Choroid plexus epithelial cell (primary cell): ENCODE data around the gene TBR1.

Experiments used
- DNase-seq: peaks from one replicate; pipeline ENCODE4 v3.0.0-alpha.2; 2010; ENCODE audit warnings: low read depth
- H3K4me3 ChIP-seq: 2 replicates; pipeline ENCODE4 v1.5.1; 2011; ENCODE audit warnings: low read depth, mild to moderate bottlenecking, control low read depth, low read length, moderate library complexity
- CTCF ChIP-seq: conservative IDR thresholded peaks from 2 replicates; pipeline ENCODE4 v1.5.1; 2011; ENCODE audit warnings: low read depth, mild to moderate bottlenecking, control low read depth, inconsistent platforms, low read length, moderate library complexity

The TBR1 gene

GRCh38 chr2:161415987-161416707, at the start of gene TBR1:
Gene TBR1, plus strand, starts transcription at chr2:161416297. Its CDS starts 114 bp downstream, at chr2:161416411.
- peak within 1 kb of the TSS; percentile 2 for H3K4me3 ChIP-seq
- DNase-seq: no peak
- TF ChIP-seq CTCF: no peak

GRCh38 chr2:161367675-161368074, 48.4 kb upstream of the TBR1 start:
- no peak for TF ChIP-seq CTCF
- no peak for DNase-seq
- no peak overlapping the region for H3K4me3 ChIP-seq

GRCh38 chr2:161369311-161369710, 46.8 kb upstream of the TBR1 start:
- H3K4me3 ChIP-seq: no peak overlapping the region
- TF ChIP-seq CTCF: no peak
- peak; percentile 23 for DNase-seq

- TF ChIP-seq CTCF: no peak
- no peak overlapping the region for H3K4me3 ChIP-seq
- no peak for DNase-seq
Observed at GRCh38 chr2:161370981-161371380, 45.1 kb upstream of the TBR1 start.

- TF ChIP-seq CTCF: no peak
- no peak overlapping the region for H3K4me3 ChIP-seq
- no peak for DNase-seq
Observed at GRCh38 chr2:161371869-161372268, 44.2 kb upstream of the TBR1 start.

- peak; percentile 45 for DNase-seq
- H3K4me3 ChIP-seq: no peak overlapping the region
- no peak for TF ChIP-seq CTCF
Observed at GRCh38 chr2:161373942-161374341, 42.2 kb upstream of the TBR1 start.

- no peak for DNase-seq
- no peak for TF ChIP-seq CTCF
- no peak overlapping the region for H3K4me3 ChIP-seq
Observed at GRCh38 chr2:161374446-161374845, 41.7 kb upstream of the TBR1 start.
